Mucosa of rectum (tissue), 2 donors: ENCODE results near the gene PKIG.
"Not testable (repeated sequence)": the region's sequence is repeated elsewhere in the genome, so short reads cannot be mapped to it uniquely, and the experiment has no call there.

ENCODE experiments used
- H3K27ac ChIP-seq, 2 donors: one replicate each; pipeline ENCODE4 v1.7.0; 2013; ENCODE audit warnings: inconsistent platforms in 2 of 2, low read depth in 2 of 2, low read length in 2 of 2
- H3K27me3 ChIP-seq, 2 donors: one replicate each; pipeline ENCODE4 v1.7.0; 2013; ENCODE audit warnings: low read length in 2 of 2; ENCODE audit not compliant: control insufficient read depth in 2 of 2, insufficient read depth in 2 of 2
- H3K36me3 ChIP-seq, 2 donors: one replicate each; pipeline ENCODE4 v1.7.0; 2013; ENCODE audit warnings: low read length in 2 of 2; ENCODE audit not compliant: control insufficient read depth in 2 of 2, insufficient read depth in 2 of 2
- H3K4me1 ChIP-seq, 2 donors: one replicate each; pipeline ENCODE4 v1.7.0; 2013; ENCODE audit warnings: low read length in 2 of 2, mild to moderate bottlenecking in 1 of 2; ENCODE audit not compliant: control insufficient read depth in 2 of 2, insufficient read depth in 2 of 2
- H3K4me3 ChIP-seq, 2 donors: one replicate each; pipeline ENCODE4 v1.7.0; 2013; ENCODE audit warnings: low read length in 2 of 2
- H3K9ac ChIP-seq, 2 donors: one replicate each; pipeline ENCODE4 v1.7.0; 2013; ENCODE audit warnings: low read length in 2 of 2, low read depth in 1 of 2, mild to moderate bottlenecking in 1 of 2
- H3K9me3 ChIP-seq, 2 donors: one replicate each; pipeline ENCODE4 v1.7.0; 2013; ENCODE audit warnings: low read length in 2 of 2; ENCODE audit not compliant: control insufficient read depth in 2 of 2
- donor health status: healthy.
- donor health status: Normal muscosa, but diverticular disease.

PKIG gene

GRCh38 chr20:44581515-44581914 lies 864 bp upstream of the PKIG start:
- H3K36me3 ChIP-seq: no peaks in the 10 kb centered on the region
- H3K27me3 ChIP-seq: no peaks in the 10 kb centered on the region
- H3K4me1 ChIP-seq: peaks cover 8 to 14% of the 10 kb centered on the region in 2 donors
- H3K27ac ChIP-seq: peak overlapping the region; percentile 50 to 73
- no peak overlapping the region for H3K9ac ChIP-seq
- no peak overlapping the region for H3K4me3 ChIP-seq
- no peaks in the 10 kb centered on the region for H3K9me3 ChIP-seq

- Histone ChIP-seq H3K4me1 (peaks cover 8 to 9% of the 10 kb centered on the region in 2 donors), H3K27me3 (no peaks in the 10 kb centered on the region), H3K27ac (peak overlapping the region; percentile 50 to 73), H3K36me3 (no peaks in the 10 kb centered on the region), H3K9ac (no peak overlapping the region), H3K4me3 (peak overlapping the region; percentile 52 to 66), H3K9me3 (no peaks in the 10 kb centered on the region)
Measured at GRCh38 chr20:44583157-44583556, 778 bp downstream of the PKIG start.

- Histone ChIP-seq H3K9me3 (no peaks in the 10 kb centered on the region), H3K36me3 (no peaks in the 10 kb centered on the region), H3K4me3 (peak overlapping the region; percentile 22 to 66), H3K9ac (peak overlapping the region in 1 of 2 donors; percentile 27), H3K27ac (peak overlapping the region; percentile 50 to 73), H3K27me3 (no peaks in the 10 kb centered on the region), H3K4me1 (peaks cover 8 to 9% of the 10 kb centered on the region in 2 donors)
Measured at GRCh38 chr20:44584162-44584561, 1.8 kb downstream of the PKIG start.

GRCh38 chr20:44585057-44585963 lies 2.9 kb downstream of the PKIG start:
- peaks cover 2 to 6% of the 10 kb centered on the region in 2 donors for H3K36me3 ChIP-seq
- H3K9me3 ChIP-seq: no peaks in the 10 kb centered on the region
- no peaks in the 10 kb centered on the region for H3K27me3 ChIP-seq
- peak overlapping the region; percentile 12 to 73 for H3K27ac ChIP-seq
- H3K4me1 ChIP-seq: peaks cover 8 to 9% of the 10 kb centered on the region in 2 donors
- peak overlapping the region in 1 of 2 donors; percentile 0 for H3K9ac ChIP-seq
- H3K4me3 ChIP-seq: peak overlapping the region in 1 of 2 donors; percentile 29

- H3K9ac ChIP-seq: no peak overlapping the region
- no peaks in the 10 kb centered on the region for H3K27me3 ChIP-seq
- peaks cover 5 to 8% of the 10 kb centered on the region in 2 donors for H3K4me1 ChIP-seq
- no peaks in the 10 kb centered on the region for H3K9me3 ChIP-seq
- H3K27ac ChIP-seq: peak overlapping the region in 1 of 2 donors; percentile 1
- no peak overlapping the region for H3K4me3 ChIP-seq
- peaks cover 10 to 12% of the 10 kb centered on the region in 2 donors for H3K36me3 ChIP-seq
Measured at GRCh38 chr20:44586289-44586911, 4.0 kb downstream of the PKIG start.

- H3K36me3 ChIP-seq: peaks cover 10 to 19% of the 10 kb centered on the region in 2 donors
- peak overlapping the region in 1 of 2 donors; percentile 50 for H3K27ac ChIP-seq
- H3K9me3 ChIP-seq: no peaks in the 10 kb centered on the region
- H3K4me3 ChIP-seq: no peak overlapping the region
- no peak overlapping the region for H3K9ac ChIP-seq
- H3K4me1 ChIP-seq: peaks cover 0 to under 1% of the 10 kb centered on the region in 2 donors
- no peaks in the 10 kb centered on the region for H3K27me3 ChIP-seq
Measured at GRCh38 chr20:44587035-44587980, 4.9 kb downstream of the PKIG start.

- not testable (repeated sequence) for H3K9me3 ChIP-seq, H3K9ac ChIP-seq, H3K4me1 ChIP-seq, H3K27me3 ChIP-seq, H3K27ac ChIP-seq, H3K4me3 ChIP-seq
- H3K36me3 ChIP-seq: peaks cover 12 to 24% of the 10 kb centered on the region in 2 donors
Measured at GRCh38 chr20:44588321-44588720, 5.9 kb downstream of the PKIG start.

GRCh38 chr20:44589537-44589936 lies 7.2 kb downstream of the PKIG start:
- H3K9me3 ChIP-seq: no peaks in the 10 kb centered on the region
- H3K4me1 ChIP-seq: no peaks in the 10 kb centered on the region
- peaks cover 12 to 24% of the 10 kb centered on the region in 2 donors for H3K36me3 ChIP-seq
- no peak overlapping the region for H3K27ac ChIP-seq
- H3K4me3 ChIP-seq: no peak overlapping the region
- no peaks in the 10 kb centered on the region for H3K27me3 ChIP-seq
- no peak overlapping the region for H3K9ac ChIP-seq

GRCh38 chr20:44590980-44591778 lies 8.8 kb downstream of the PKIG start:
- Histone ChIP-seq H3K4me1 (no peaks in the 10 kb centered on the region), H3K9ac (no peak overlapping the region), H3K27me3 (no peaks in the 10 kb centered on the region), H3K27ac (no peak overlapping the region), H3K9me3 (no peaks in the 10 kb centered on the region), H3K36me3 (peaks cover 12 to 24% of the 10 kb centered on the region in 2 donors), H3K4me3 (no peak overlapping the region)
